Sigmoid colon (tissue), 7 donors: ENCODE data around the gene CPLX1. TPM values are rescaled to one million over a fixed set of nuclear protein-coding genes. Genes with fewer than 3 reads are reported as not detected.

Experiments used
- DNase-seq: peaks from one replicate; pipeline ENCODE4 v3.0.0-alpha.2; 2019
- H3K27ac ChIP-seq, 4 donors: fragments of 200-600 bp; sonication (generic); one replicate each; pipeline ENCODE4 v1.5.1; 2016 to 2019; ENCODE audit warnings: mild to moderate bottlenecking in 1 of 4
- H3K27me3 ChIP-seq, 3 donors: fragments of 200-600 bp; sonication (generic); one replicate each; pipeline ENCODE4 v1.5.1; 2019; ENCODE audit warnings: mild to moderate bottlenecking in 1 of 3
- H3K36me3 ChIP-seq, 4 donors: fragments of 200-600 bp; sonication (generic); one replicate each; pipeline ENCODE4 v1.5.1; 2016 to 2019
- H3K4me1 ChIP-seq, 4 donors: fragments of 200-600 bp; sonication (generic); one replicate each; pipeline ENCODE4 v1.5.1; 2017 to 2019
- H3K4me3 ChIP-seq, 4 donors: fragments of 200-600 bp; sonication (generic); one replicate each; pipeline ENCODE4 v1.5.1; 2017 to 2019; ENCODE audit warnings: mild to moderate bottlenecking in 2 of 4, moderate library complexity in 1 of 4
- H3K9me3 ChIP-seq, 4 donors: fragments of 200-600 bp in 3 of 4; sonication (generic) in 3 of 4; one replicate each; pipeline versions ENCODE4 v1.5.1 to v1.6.1; 2013 to 2019
- EP300 ChIP-seq, 4 donors: sonication (generic); formaldehyde crosslinking; IDR thresholded peaks; one replicate each; pipeline ENCODE4 v1.6.1; 2017; ENCODE audit warnings: antibody characterized with exemption in 4 of 4
- POLR2A ChIP-seq, 2 donors: fragments of 450-650 bp; IDR thresholded peaks; one replicate each; pipeline ENCODE4 v1.6.1; 2016; ENCODE audit warnings: antibody characterized with exemption in 2 of 2, mild to moderate bottlenecking in 2 of 2, moderate library complexity in 2 of 2
- POLR2AphosphoS5 ChIP-seq, 4 donors: sonication (generic); formaldehyde crosslinking; IDR thresholded peaks; one replicate each; pipeline ENCODE4 v1.6.1; 2017; ENCODE audit warnings: antibody characterized with exemption in 4 of 4
- WGBS, 2 donors: extraction: QIAGEN DNeasy Blood & Tissue Kit; methylation state at CpG; one replicate each; pipeline ENCODE4 v1.1.7; 2013; 5-methylcytosine and 5-hydroxymethylcytosine counted together
- intact Hi-C: fragments of 100-400 bp; cut with DNase I; formaldehyde crosslinking; loops from one replicate; pipeline ENCODE4 v1.15.1; 2023
- polyA plus RNA-seq, 3 donors: library from polyadenylated mRNA; stranded (reverse); fragments of 200-250 nt; gene quantifications; one replicate each; pipeline ENCODE4 v1.2.3, GENCODE V29; 2013
- total RNA-seq, 4 donors: library from RNA; depleted of rRNA; stranded (reverse); fragments of >200 nt; gene quantifications; one replicate each; pipeline ENCODE4 v1.1.0, GENCODE V29; 2016
- TF ChIP-seq, protein P1 (sequence below), 4 experiments: fragments of 450-650 bp in 3 of 4; fragments of 200-600 bp in 1 of 4; IDR thresholded peaks; one replicate each; pipeline ENCODE4 v1.5.1; 2016 to 2019; ENCODE audit warnings: antibody characterized with exemption in 4 of 4, mild to moderate bottlenecking in 3 of 4, moderate library complexity in 2 of 4
- donor health status: healthy with polysubstance abuse.
- donor health status: Bipolar disorder and iron deficiency.
- donor health status: healthy.

Gene CPLX1
- total and polyA plus RNA-seq, 7 donors, result 0.23 to 3.0 (median 0.49) TPM

DNA sequence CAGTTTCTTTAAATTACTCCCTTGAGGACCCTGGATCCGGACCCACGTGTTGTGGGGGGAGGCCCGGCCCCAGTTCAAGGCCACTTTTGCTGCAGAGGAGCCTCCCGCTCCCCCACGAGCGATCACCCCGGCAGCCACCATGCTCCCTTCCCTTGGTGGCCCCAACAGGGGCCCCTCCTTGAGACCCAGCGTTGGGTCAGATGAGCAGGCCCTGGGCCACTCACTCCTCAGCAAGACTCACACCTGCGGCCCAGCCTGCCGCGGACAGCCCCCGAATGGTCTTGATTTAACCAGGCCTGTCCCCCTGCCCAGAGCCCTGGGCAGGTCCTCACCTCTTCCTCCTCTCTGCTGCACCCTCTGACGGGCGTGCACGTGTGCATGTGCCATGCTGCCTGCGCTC, 4.3 kb downstream of the CPLX1 start:
- 84% methylated on average over 16 of the region's 16 CpGs for WGBS, 2 donors
- Histone ChIP-seq H3K4me3 (no peak overlapping the region), H3K9me3 (peaks cover 0 to 5% (median 0%) of the 10 kb centered on the region in 4 donors), H3K36me3 (no peaks in the 10 kb centered on the region), H3K27me3 (peaks cover 24 to 74% (median 56%) of the 10 kb centered on the region in 3 donors), H3K27ac (no peak overlapping the region), H3K4me1 (peaks cover 0 to 20% (median 17%) of the 10 kb centered on the region in 4 donors)
- peak; percentile 41 for DNase-seq
- intact Hi-C loops, result no loop called here
- no peak for TF ChIP-seq POLR2AphosphoS5 (IDR thresholded peaks at IDR 0.05)
- TF ChIP-seq, protein P1, sequence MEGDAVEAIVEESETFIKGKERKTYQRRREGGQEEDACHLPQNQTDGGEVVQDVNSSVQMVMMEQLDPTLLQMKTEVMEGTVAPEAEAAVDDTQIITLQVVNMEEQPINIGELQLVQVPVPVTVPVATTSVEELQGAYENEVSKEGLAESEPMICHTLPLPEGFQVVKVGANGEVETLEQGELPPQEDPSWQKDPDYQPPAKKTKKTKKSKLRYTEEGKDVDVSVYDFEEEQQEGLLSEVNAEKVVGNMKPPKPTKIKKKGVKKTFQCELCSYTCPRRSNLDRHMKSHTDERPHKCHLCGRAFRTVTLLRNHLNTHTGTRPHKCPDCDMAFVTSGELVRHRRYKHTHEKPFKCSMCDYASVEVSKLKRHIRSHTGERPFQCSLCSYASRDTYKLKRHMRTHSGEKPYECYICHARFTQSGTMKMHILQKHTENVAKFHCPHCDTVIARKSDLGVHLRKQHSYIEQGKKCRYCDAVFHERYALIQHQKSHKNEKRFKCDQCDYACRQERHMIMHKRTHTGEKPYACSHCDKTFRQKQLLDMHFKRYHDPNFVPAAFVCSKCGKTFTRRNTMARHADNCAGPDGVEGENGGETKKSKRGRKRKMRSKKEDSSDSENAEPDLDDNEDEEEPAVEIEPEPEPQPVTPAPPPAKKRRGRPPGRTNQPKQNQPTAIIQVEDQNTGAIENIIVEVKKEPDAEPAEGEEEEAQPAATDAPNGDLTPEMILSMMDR (IDR thresholded peaks at IDR 0.05), result no peak
- no peak for TF ChIP-seq EP300 (IDR thresholded peaks at IDR 0.05)
- no peak for TF ChIP-seq POLR2A (IDR thresholded peaks at IDR 0.05)

DNA sequence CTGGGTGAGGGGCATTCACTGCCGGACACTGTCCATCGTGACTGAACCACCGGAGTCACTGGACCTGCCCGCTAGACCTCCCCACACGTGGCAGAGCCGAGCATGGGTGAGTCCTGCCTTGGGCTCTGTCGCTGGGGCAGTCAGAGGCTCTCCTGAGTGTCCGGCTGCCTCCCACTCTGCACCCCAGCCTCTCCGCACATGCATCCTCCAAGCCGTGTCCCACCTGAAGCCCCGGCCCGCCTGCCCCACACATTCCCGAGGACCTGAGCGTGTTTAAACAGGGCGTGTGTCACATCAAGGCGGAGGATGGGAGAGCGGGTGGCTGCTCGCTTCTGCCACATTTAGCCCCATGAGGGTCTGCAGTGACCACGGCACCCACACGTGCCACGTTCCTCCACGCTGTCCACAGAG, 4.7 kb downstream of the CPLX1 start:
- Histone ChIP-seq H3K36me3 (no peaks in the 10 kb centered on the region), H3K27ac (no peak overlapping the region), H3K9me3 (peaks cover 0 to 5% (median 0%) of the 10 kb centered on the region in 4 donors), H3K4me3 (no peak overlapping the region), H3K4me1 (peaks cover 0 to 21% (median 19%) of the 10 kb centered on the region in 4 donors), H3K27me3 (peaks cover 21 to 71% (median 53%) of the 10 kb centered on the region in 3 donors)
- TF ChIP-seq, protein P1 (IDR thresholded peaks at IDR 0.05), result no peak
- TF ChIP-seq EP300 (IDR thresholded peaks at IDR 0.05) (no peak), POLR2AphosphoS5 (IDR thresholded peaks at IDR 0.05) (no peak), POLR2A (IDR thresholded peaks at IDR 0.05) (no peak)
- intact Hi-C loops, result no loop called here
- peak; percentile 48 for DNase-seq
- WGBS, 2 donors, result 83 to 85% methylated on average over 22 of the region's 22 CpGs

DNA sequence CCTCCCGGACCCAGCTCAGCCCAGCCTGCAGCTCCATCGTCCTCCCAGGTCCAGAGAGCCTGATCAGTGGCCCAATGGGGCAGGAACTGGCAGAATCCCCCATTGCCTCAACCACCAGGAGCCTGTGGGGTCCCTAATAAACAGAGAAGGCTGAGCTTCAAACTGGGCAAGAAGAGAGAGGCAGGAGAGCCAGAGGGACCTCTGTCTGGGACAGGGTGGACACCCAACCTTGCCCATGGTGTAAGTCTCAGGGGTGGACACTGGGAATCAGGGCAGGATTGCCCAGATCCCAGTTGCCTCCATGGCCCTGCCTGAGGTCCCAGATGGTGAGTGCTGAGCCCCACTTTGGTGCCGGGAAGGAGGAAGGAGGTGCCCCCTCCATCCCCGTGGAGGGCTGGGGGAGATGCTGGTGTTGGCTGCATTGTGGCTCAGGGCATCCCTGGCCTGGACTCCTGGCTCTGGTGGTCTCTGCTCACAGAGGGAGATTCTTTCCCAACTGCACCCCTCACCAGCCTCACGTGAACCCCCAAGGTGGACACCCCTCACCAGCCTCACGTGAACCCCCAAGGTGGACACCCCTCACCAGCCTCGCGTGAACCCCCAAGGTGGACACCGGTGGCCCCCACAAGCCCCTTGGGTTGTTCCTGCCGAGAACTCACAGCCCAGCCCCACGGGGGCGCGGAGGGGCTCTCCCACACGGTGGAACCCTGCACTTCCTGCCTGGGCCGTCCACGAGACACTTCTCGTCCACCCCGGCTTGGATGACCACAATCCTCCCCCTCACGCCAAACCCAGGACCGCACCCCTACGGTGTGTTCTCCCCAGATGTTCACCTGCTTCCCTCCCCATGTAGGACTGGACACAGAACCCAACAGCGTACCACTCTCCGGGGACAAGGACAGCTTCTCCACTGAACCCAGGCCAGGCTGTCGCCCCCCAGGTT, 5.4 kb downstream of the CPLX1 start:
- H3K4me3 ChIP-seq, result no peak overlapping the region
- intact Hi-C loops, result no loop called here
- TF ChIP-seq POLR2AphosphoS5 (IDR thresholded peaks at IDR 0.05), result no peak
- TF ChIP-seq POLR2A (IDR thresholded peaks at IDR 0.05), result no peak
- no peak for TF ChIP-seq EP300 (IDR thresholded peaks at IDR 0.05)
- TF ChIP-seq, protein P1 (IDR thresholded peaks at IDR 0.05), result no peak
- no peaks in the 10 kb centered on the region for H3K36me3 ChIP-seq
- peaks cover 0 to 23% (median 21%) of the 10 kb centered on the region in 4 donors for H3K4me1 ChIP-seq
- peak; percentile 58 for DNase-seq
- H3K27ac ChIP-seq, result no peak overlapping the region
- peaks cover 20 to 66% (median 48%) of the 10 kb centered on the region in 3 donors for H3K27me3 ChIP-seq
- WGBS, 2 donors, result 85 to 89% methylated on average over 24 of the region's 24 CpGs
- peaks cover 0 to 5% (median 0%) of the 10 kb centered on the region in 4 donors for H3K9me3 ChIP-seq

DNA sequence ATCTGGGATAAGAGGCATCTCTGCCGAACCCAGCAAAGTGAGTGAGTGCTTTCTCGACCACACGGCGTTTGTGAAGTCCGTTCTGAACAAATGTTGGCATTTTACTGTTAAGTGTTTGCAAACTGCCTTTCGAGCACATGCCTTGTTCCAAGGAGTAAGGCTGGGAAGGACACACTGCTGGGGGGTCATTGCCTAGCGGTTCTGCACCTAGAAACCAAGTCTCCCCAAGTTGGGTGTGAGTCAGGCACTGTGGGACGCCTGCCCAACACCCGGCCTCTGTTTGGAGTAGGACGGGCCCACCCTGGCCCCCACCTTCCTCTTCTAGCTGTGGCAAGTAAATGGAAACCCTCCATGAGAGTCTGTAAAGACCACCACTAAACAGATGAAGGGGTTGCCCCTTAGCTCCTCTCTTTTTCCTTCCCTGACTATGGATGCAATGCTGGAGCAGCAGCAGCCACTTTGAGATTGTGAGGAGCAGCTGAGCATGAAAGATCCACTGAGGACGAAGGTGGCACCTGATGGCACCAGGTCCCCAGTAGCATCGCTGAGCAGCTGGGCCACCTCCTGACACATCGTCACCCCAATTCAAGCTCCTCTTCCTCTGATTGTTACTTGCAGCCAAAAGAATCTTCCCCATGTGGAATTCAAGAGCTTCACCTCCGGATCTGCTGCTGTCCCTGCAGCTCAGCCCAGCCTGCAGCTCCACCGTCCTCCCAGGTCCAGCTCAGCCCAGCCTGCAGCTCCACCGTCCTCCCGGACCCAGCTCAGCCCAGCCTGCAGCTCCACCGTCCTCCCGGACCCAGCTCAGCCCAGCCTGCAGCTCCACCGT, 6.3 kb downstream of the CPLX1 start:
- H3K36me3 ChIP-seq, result no peaks in the 10 kb centered on the region
- DNase-seq, result peak; percentile 58
- H3K27ac ChIP-seq, result no peak overlapping the region
- no peak overlapping the region for H3K4me3 ChIP-seq
- 86 to 90% methylated on average over 20 of the region's 20 CpGs for WGBS, 2 donors
- peaks cover 0 to 5% (median 0%) of the 10 kb centered on the region in 4 donors for H3K9me3 ChIP-seq
- H3K4me1 ChIP-seq, result peaks cover 0 to 22% (median 19%) of the 10 kb centered on the region in 4 donors
- intact Hi-C loops, result loop anchor here (5.0 kb wide), 1 partner anchor 77 kb away; no protein-coding TSS in a partner anchor
- no peak for TF ChIP-seq POLR2AphosphoS5 (IDR thresholded peaks at IDR 0.05)
- no peak for TF ChIP-seq EP300 (IDR thresholded peaks at IDR 0.05)
- peaks cover 11 to 58% (median 41%) of the 10 kb centered on the region in 3 donors for H3K27me3 ChIP-seq
